ENCODE results near the gene RNU7-1.

DNA sequence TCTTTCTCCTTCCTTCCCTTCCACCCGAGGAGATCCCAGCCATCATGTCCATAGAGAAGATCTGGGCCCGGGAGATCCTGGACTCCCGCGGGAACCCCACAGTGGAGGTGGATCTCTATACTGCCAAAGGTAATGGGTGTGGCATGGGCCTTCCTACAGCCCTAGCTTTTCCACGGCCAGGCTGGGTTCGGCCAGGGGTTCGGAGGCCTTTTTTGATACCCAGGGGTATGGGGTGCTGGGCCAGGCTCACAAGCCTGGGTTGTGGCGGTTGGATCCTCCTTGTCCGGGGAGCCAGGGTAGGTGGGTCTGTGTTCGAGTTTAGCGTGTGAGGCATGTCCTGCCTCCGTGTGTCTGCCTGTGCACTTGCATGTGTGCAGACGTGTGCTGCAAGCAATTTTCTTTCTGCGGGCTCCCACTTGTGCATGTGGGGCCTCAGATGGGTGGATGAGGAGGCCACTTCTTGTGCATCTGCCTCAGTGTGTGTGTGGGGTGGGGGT lies 27.8 kb upstream of the RNU7-1 start:
- TF ChIP-seq, protein P1, sequence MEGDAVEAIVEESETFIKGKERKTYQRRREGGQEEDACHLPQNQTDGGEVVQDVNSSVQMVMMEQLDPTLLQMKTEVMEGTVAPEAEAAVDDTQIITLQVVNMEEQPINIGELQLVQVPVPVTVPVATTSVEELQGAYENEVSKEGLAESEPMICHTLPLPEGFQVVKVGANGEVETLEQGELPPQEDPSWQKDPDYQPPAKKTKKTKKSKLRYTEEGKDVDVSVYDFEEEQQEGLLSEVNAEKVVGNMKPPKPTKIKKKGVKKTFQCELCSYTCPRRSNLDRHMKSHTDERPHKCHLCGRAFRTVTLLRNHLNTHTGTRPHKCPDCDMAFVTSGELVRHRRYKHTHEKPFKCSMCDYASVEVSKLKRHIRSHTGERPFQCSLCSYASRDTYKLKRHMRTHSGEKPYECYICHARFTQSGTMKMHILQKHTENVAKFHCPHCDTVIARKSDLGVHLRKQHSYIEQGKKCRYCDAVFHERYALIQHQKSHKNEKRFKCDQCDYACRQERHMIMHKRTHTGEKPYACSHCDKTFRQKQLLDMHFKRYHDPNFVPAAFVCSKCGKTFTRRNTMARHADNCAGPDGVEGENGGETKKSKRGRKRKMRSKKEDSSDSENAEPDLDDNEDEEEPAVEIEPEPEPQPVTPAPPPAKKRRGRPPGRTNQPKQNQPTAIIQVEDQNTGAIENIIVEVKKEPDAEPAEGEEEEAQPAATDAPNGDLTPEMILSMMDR (IDR thresholded peaks at IDR 0.05), result no peak
- TF ChIP-seq POLR2A (IDR thresholded peaks at IDR 0.05), result no peak
